ENCODE measurements around the gene PHAX.
"Not testable (repeated sequence)": the region's sequence is repeated elsewhere in the genome, so short reads cannot be mapped to it uniquely, and the experiment has no call there.

The PHAX gene

DNA sequence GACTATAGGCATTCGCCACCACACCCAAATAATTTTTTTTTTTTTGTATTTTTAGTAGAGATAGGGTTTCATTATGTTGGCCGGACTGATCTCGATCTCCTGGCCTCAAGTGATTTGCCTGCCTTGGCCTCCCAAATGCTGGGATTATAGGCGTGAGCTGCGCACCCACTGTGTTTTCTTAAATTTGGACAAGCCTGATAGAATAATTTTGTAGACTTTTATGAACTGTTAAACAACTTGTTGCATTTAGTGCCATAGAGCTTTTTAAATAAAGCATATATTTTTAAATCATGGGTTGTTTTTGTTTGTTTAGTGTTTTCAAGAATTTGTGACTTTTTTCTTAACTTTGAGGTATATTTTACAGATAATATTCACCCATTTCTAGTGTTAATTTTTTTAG, 4.8 kb downstream of the PHAX start:
- DNase-seq (ENCODE audit: low read depth), result no peak

- no peak for DNase-seq (ENCODE audit: low read depth)
Measured at GRCh38 chr5:126610160-126610559, 9.4 kb downstream of the PHAX start.

- DNase-seq (ENCODE audit: low read depth), result no peak
Measured at GRCh38 chr5:126610616-126611015, 9.9 kb downstream of the PHAX start.

- no peak for DNase-seq (ENCODE audit: low read depth)
Measured at GRCh38 chr5:126613941-126614592, 13.3 kb downstream of the PHAX start.

- no peak for DNase-seq (ENCODE audit: low read depth)
Measured at GRCh38 chr5:126615286-126615685, 14.5 kb downstream of the PHAX start.

DNA sequence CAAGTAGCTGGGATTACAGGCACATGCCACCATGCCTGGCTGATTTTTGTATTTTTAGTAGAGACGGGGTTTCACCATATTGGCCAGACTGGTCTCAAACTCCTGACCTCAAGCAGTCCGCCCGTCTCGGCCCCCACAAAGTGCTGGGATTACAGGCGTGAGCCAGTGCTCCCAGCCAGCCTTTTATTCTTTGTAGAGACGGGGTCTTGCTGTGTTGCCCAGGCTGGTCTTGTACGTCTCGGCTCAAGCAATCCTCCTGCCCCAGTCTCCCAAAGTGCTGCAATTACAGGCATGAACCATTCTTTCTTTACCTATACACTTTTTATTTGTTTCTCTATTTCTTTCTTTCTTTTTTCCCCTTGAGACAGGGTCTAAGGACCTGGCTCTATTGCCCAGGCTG, 16.9 kb downstream of the PHAX start:
- DNase-seq (ENCODE audit: low read depth), result not testable (repeated sequence)

DNA sequence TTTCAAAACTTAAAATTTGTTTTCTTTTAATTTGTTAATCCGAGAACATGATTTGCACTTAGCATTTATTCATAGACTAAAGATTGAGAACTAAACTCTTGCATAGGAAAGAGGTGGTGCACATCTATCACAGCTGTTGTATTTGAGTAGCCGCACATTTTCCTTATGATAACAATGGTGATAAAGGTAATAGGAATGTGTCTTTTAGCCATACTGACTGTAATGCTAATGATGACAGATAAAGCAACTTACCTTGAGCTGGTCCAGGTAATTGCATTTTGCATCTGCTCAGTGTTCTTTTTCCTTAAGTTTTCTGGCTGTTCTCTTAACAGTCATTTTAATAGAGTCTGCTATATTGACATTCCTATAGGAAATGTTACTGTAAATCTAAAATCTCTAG, 19.0 kb downstream of the PHAX start:
- no peak for DNase-seq (ENCODE audit: low read depth)

GRCh38 chr5:126624534-126624933, 23.8 kb downstream of the PHAX start:
- DNase-seq (ENCODE audit: low read depth), result no peak

DNA sequence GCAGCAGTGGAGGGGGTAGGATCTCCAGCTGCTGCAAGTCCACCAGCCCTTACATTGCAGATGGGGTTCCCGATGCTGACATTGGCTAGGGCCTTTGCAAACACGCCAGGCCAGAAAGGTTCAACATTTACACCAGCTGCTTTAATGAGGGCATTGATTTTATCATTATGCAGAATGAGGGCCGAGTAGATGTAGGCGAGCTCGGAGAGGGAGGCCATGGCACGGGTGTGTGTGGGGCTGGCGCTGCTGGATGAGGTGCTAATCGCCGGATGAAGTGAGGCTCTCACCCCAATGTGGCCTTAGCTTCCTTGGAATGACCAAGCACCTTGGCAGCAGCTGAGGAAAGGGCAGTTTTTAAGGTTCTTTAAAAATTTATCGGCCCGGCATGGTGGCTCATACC, 27.4 kb downstream of the PHAX start:
- no peak for DNase-seq (ENCODE audit: low read depth)

DNA sequence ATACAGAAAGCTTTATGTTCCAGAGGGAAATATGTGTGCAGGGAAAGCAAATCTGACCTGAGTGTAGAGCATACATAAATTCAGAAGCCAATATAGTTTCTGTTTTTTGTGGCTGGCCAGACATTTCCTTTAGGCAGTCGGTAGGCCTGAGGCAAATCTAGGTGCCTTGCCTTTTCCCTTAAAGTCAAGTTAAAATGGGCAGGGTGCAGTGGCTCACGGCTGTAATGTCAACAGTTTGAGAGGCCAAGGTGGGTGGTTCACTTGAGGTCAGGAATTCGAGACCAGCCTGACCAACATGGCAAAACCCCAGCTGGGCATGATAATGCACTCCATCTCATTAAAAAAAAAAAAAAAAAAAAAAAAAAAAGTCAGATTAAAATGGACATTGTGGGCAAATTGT, 31.2 kb downstream of the PHAX start:
- DNase-seq (ENCODE audit: low read depth), result no peak

DNA sequence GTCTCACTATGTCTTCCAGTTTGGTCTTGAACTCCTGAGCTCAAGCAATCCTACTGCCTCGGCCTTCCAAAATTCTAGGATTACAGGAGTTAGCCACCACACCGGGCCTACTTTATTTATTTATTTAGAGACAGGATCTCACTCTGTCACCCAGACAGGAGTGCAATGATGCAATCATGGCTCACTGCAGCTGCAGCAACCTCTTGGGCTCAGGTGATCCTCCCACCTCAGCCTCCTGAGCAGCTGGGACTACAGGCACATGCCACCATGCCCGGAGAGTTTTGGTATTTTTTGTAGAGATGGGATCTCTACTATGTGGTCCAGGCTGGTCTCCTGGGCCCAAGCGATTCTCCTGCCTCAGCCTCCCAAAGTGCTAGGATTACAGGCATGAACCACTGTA, 32.8 kb downstream of the PHAX start:
- DNase-seq (ENCODE audit: low read depth), result no peak

GRCh38 chr5:126635585-126635984, 34.8 kb downstream of the PHAX start:
- no peak for DNase-seq (ENCODE audit: low read depth)

GRCh38 chr5:126636956-126637355, 36.2 kb downstream of the PHAX start:
- no peak for DNase-seq (ENCODE audit: low read depth)

GRCh38 chr5:126640866-126641265, 40.1 kb downstream of the PHAX start:
- no peak for DNase-seq (ENCODE audit: low read depth)

DNA sequence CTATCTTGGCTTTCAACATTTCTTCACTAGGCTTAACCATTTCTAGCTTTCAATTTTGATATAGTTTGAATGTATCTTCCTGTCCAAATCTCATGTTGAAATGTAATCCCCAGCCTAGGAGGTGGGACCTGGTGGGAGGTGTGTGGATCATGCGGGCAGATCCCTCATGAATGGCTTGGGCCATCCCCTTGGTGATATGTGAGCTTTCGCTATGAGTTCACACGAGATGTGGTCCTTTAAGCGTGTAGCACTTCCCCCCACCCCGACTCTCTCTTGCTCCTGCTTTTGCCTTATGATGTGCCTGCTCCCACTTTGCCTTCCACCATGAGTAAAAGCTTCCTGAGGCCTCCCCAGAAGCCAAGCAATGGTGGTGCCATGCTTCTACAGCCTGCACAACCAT, 40.6 kb downstream of the PHAX start:
- DNase-seq (ENCODE audit: low read depth), result no peak

GRCh38 chr5:126645132-126645531, 44.4 kb downstream of the PHAX start:
- DNase-seq (ENCODE audit: low read depth), result no peak

DNA sequence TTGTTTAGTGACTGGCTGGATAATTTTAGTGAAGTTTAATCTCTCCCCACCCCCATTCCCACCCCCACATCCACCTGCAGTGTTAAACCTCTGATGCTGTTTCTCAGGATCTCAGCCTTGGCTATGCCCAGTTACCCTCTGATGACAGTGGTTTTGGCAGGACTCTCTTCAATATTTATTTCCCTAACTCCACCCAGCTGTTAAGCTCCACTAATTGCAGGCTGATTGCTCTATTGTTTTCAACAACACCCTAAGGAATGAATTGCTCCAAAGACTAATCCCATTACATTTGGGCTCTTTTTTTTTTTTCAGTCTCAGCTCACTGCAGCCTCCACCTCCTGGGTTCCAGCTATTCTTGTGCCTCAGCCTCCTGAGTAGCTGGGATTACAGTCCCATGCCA, 46.3 kb downstream of the PHAX start:
- no peak for DNase-seq (ENCODE audit: low read depth)

DNA sequence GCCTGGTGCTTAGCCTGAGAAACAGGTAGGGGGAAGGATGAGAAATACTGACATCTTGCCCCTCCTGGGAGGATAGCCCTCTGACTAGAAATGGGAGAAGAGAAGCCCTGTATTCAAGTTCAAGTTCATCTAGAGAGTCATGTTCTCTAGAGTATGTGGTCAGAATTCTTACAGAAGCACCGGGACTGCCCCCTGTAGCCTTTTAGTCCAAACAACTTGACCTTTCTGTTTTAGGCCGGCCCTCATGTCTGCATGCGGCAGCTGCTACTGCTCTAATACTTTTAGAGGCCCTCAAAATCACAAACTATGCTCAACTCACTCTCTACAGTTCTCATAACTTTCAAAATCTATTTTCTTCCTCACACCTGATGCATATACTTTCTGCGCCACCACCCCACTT, 47.7 kb downstream of the PHAX start:
- no peak for DNase-seq (ENCODE audit: low read depth)

DNA sequence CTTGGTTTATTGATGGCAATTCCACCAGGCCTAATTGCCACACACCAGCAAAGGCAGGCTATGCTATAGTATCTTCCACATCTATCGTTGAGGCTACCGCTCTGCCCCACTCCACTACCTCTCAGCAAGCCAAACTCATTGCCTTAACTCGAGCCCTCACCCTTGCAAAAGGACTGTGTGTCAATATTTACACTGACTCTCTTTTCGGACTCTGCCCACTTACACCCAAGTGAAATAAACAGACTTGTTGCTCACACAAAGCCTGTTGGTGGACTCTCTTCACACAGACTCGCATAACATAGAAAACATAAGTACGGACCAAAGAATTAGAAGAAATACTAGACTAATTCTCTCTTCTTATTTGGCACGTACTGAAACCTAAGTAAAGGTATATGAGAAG, 48.3 kb downstream of the PHAX start:
- DNase-seq (ENCODE audit: low read depth), result not testable (repeated sequence)

- DNase-seq (ENCODE audit: low read depth), result not testable (repeated sequence)
Measured at GRCh38 chr5:126649709-126650108, 49.0 kb downstream of the PHAX start.

- DNase-seq (ENCODE audit: low read depth), result no peak
Measured at GRCh38 chr5:126650463-126650862, 49.7 kb downstream of the PHAX start.

- no peak for DNase-seq (ENCODE audit: low read depth)
Measured at GRCh38 chr5:126651013-126651577, 50.3 kb downstream of the PHAX start.

GRCh38 chr5:126656401-126657007, 55.8 kb downstream of the PHAX start:
- DNase-seq (ENCODE audit: low read depth), result no peak

GRCh38 chr5:126658561-126658960, 57.8 kb downstream of the PHAX start:
- no peak for DNase-seq (ENCODE audit: low read depth)

Measured in stimulated activated CD8-positive, alpha-beta memory T cell treated with anti-CD3 and anti-CD28 coated beads, Interleukin-12 subunit alpha, Interleukin-12 subunit beta, amount 100 ng/mL, for 1 hour (primary cell).